Epidermal melanocyte (primary cell): ENCODE results near the gene MARK4.

Source experiments
- DNase-seq: peaks from one replicate; pipeline ENCODE4 v3.0.0; 2011; ENCODE audit warnings: low spot score; ENCODE audit not compliant: insufficient read length

Gene MARK4

DNA sequence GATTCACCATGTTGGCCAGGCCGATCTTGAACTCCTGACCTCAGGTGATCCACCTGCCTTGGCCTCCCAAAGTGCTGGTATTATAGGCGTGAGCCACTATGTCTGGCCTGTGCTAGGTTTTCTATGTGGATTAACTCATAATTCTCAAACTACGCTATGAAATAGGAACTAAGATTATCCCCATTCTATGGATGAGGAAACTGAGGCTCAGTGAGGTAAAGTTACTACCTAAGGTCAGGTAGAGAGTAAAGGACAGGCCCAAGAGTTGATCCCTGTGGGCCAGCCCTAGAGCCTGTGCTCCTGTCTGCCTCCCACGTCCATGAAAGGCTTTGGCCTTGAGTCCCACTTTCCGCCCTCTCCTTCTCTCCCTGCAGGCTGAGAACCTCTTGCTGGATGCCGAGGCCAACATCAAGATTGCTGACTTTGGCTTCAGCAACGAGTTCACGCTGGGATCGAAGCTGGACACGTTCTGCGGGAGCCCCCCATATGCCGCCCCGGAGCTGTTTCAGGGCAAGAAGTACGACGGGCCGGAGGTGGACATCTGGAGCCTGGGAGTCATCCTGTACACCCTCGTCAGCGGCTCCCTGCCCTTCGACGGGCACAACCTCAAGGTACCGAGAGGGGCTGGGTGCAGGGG is 20.1 kb downstream of the MARK4 start:
- no peak for DNase-seq

DNA sequence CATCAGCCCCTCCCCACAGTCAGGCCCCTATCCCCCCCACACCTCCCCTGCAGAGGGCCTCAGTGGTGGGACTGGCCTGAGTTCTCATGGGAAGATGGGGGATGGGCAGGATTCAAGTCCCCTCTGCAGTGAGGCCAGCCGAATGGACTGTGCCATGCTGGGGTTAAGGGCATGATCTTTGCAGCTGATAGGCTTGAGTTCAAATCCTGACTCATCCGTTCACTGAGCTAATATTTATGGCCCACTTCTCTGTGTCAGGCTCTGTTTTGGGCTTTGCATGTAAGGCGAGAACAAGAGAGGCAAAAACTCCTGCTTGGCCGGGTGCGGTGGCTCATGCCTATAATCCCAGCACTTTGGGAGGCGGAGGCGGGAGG is 20.7 kb downstream of the MARK4 start:
- no peak for DNase-seq

- DNase-seq, result no peak
Measured at GRCh38 chr19:45273521-45273855, 22.4 kb downstream of the MARK4 start.

DNA sequence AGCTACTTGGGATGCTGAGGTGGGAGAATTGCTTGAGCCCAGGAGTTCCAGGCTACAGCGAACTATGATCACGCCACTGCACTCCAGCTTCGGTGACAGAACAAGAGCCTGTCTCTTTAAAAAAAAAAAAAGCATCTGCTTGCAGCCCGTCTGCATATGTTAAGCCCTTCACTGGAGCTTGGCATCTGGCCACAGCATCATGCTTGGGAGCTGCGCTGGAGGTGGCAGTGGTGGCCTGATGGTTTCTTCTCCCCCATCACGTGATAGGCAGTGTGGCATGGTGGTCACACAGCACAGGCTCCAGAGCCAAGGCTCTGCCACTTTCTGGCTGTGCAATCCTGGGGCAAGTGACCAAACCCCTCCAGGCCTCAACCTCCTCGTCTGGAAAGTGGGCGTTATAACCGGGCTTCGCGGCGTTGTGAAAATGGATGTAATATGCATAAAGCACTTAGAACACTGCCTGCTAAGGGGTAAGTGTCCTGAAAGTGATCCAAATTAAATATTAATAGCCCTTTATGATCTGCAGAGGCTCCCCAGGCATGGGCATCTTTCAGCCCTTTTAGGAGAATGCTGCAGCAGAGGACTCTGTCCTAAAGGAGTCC is 24.4 kb downstream of the MARK4 start:
- no peak for DNase-seq

DNA sequence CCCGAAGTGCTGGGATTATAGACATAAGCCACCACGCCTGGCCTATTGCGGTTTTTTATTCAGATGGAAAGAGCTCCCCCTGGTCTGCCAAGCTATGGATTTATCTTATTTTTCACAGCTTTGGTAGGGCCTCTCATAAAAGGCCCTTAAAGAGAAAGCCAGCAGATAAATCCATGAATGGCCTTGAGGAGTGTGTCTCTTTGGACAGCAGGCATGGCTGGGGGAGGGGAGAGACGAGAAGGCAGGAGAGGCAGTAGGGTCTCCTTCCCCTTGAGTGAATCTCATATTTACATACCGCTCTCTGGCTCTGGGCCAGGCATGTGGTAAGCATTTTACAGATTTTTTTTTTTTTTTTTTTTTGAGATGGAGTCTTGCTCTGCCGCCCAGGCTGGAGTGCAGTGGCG is 25.2 kb downstream of the MARK4 start:
- no peak for DNase-seq

DNA sequence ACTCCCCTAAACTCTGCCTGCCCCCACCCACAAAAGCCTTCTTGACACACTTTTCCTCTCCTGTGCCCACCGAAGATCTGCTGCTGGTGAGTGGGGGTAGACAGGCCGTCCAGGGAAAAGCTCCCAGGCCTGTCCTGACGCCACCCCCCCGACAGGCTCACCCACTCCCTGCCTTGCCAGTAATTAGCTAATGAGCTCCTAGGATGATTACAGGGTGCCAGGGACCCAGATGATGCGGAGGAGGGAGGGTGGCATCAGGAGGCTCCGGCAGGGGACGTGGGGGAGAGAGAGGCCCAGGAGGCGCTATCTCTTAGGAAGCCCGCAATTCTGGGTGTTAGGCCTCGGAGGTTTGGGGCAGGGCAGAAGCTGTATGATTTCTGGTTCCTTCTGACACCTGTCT is 27.0 kb downstream of the MARK4 start:
- no peak for DNase-seq

DNA sequence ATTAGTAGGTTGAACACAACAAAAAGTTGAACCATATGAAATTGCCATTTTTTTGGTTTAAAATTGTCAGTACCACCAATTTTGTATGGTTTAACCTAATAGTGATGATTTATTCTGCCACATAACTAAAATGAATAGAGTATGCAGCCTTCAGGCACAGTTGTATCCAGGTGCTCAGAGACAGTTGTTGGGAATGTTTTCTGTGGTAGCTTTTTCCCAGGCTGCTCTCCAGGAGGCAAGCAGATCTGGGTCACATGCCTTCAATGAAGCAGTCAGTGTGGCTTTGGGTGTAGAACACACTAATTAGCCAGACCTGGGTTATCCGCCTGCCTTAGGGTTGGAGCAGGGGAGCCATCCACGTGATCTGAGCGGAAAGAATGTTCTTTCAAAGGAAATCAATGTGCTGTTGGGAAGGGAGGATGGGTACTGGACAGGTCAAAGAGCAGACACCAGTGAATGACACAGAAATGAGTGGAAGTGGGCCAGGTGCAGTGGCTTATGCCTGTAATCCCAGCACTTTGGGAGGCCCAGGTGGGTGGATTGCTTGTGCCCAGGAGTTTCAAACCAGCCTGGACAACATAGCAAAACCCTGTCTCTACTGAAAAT is 28.6 kb downstream of the MARK4 start:
- DNase-seq, result no peak

DNA sequence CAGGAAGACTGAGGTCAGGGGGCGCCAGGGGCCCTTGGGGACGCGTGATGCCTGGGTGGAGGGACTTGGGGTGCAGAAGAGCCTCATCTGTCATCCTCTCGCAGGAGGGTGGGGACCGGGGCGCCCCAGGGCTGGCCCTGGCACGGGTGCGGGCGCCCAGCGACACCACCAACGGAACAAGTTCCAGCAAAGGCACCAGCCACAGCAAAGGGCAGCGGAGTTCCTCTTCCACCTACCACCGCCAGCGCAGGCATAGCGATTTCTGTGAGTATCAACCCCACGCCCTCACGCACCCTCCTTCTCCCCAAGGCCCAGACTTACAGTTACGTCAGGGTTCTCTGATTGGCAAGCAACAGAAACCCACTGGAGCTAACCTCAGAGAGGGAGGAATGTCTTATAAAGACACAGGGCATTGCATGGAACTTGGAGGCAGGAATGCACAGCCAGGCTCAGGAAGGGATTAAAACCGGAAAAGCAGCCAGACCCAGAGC is 29.4 kb downstream of the MARK4 start:
- DNase-seq, result no peak

DNA sequence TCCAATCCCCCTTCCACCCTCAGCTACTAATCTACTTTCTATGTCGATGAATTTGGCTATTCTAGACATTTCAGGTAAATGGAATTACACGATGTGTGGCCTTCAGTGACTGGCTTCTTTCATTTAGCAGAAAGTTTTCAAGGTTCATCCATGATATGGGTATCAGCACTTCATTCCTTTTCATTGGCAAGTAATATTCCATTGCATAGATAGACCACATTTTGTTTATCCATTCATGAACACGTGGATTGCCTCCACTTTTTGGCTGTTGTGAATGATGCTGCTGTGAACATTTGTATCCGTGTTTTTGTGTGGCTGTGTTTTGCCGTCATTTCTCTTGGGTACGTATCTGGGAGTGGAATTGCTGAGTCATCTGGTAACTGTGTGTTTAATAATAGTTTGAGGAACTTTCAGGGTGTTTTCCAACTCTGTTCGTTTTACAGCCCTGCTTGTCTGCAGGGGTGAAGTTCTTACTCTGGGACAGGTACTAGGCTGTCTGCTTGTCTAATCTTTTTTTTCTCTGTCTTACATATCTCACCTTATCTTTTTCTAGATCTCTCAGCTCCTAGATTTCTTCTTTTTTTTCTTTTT is 32.5 kb downstream of the MARK4 start:
- no peak for DNase-seq

DNA sequence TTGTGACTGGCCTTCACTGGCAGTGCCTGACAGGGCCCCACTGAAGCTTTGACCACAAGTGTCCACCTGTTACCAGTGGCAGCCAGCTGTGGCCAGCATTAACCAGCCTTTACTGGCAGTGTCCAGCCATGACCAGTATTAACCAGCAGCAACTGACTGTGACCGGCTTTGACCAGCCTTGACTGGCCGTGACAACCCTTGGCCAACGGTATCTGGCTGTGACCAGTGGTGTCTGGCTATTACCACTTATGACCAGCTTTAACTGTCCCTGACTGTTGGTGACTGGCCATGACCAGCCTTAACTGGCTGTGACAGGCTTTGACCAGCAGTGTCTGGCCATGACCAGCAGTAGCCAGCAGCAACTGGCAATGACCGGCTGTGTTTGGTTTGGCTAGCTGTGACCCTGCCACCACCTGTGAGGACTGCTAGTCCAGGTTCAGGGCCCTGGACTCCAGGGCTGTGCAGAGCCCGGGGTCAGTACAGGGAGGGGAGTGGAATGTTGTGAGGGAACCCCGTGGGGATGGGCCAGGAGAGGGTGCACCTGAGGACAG is 39.4 kb downstream of the MARK4 start:
- no peak for DNase-seq

DNA sequence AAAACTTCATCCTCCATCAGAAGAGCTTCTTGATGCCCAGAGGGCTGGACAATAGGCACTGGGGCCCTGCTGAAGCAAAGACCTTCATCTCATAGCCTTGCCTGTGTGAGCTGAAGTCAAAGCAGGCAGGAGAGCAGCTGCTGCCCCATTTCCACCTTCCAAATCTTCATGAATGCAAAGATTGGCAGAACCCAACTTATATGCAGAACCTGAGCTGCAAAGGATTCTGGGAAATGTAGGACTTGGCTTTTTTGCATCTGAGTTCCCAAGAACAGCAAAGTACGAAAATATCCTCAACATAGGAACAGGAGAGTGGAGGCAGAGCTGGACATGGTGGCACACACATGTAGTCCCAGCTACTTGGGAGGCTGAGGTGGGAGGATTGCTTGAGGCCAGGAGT is 40.8 kb downstream of the MARK4 start:
- no peak for DNase-seq

- no peak for DNase-seq
Measured at GRCh38 chr19:45293682-45294081, 42.6 kb downstream of the MARK4 start.

GRCh38 chr19:45294291-45295029 is 43.4 kb downstream of the MARK4 start:
- DNase-seq, result no peak

DNA sequence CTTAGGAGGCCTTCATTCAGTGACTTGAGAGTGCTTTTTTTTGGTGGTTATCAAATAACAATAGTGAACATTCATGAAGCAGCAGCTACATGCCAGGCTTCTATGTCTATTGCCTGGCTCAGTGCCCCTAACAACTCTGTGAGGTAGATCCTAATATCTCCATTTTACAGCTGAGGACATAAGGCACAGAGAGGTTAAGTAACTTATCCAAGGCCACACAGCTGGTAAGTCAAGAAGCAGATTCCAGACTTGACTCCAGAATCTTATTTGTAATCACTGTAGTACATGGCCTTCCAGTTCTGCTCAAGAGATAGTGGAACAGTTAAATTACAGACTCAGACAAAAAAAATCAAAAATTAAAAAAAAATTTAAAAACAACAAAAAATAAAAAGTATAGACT is 44.8 kb downstream of the MARK4 start:
- DNase-seq, result no peak

DNA sequence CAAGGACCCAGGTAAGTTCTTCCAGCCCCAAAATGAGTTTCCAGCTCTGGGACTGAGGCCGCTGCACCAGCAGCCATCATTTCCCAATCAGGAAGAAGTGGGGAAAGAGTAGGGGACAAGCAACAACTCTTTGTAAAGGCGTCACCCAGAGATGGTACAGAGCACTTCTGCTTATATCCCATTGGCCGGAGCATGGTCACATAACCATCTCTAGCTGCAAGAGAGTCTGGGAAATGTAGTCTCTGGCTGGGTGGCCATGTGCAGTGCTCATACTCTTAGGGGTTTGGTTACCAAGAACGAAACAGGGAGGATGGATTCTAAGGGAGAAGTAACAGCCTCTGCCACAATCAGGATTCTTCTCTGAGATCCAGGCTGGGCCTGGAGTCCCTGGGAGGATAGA is 45.3 kb downstream of the MARK4 start:
- no peak for DNase-seq

DNA sequence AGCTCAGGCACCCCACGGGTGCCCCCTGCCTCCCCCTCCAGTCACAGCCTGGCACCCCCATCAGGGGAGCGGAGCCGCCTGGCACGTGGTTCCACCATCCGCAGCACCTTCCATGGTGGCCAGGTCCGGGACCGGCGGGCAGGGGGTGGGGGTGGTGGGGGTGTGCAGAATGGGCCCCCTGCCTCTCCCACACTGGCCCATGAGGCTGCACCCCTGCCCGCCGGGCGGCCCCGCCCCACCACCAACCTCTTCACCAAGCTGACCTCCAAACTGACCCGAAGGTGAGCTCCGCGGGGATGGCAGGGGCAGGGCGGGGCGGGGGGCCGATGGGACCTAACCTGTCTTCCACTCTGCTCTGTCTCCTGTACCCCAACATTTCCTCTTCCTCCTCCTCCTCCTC is 46.6 kb downstream of the MARK4 start:
- no peak for DNase-seq

DNA sequence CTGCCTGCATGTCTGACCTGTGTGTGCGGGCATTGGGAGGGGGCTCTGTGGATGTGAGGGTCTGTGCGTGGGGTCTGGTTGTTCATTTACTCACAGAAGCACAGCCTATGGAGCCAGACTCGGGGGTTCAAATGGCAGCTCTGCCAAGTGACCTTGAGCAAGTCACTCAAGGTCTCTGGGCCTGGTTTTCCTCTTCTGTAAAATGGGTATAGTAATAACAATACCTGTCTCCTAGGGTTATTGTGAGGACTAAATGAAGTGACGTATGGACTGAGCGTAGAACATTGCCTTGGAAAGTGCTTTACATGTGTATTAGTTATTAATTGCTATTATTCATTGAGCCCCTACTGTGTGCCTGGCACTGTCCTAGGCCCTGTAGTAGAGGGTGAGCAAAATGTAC is 47.2 kb downstream of the MARK4 start:
- no peak for DNase-seq

- no peak for DNase-seq
Measured at GRCh38 chr19:45299719-45300118, 48.6 kb downstream of the MARK4 start.

DNA sequence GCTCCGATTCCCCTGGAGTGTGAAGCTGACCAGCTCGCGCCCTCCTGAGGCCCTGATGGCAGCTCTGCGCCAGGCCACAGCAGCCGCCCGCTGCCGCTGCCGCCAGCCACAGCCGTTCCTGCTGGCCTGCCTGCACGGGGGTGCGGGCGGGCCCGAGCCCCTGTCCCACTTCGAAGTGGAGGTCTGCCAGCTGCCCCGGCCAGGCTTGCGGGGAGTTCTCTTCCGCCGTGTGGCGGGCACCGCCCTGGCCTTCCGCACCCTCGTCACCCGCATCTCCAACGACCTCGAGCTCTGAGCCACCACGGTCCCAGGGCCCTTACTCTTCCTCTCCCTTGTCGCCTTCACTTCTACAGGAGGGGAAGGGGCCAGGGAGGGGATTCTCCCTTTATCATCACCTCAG is 51.3 kb downstream of the MARK4 start:
- no peak for DNase-seq

DNA sequence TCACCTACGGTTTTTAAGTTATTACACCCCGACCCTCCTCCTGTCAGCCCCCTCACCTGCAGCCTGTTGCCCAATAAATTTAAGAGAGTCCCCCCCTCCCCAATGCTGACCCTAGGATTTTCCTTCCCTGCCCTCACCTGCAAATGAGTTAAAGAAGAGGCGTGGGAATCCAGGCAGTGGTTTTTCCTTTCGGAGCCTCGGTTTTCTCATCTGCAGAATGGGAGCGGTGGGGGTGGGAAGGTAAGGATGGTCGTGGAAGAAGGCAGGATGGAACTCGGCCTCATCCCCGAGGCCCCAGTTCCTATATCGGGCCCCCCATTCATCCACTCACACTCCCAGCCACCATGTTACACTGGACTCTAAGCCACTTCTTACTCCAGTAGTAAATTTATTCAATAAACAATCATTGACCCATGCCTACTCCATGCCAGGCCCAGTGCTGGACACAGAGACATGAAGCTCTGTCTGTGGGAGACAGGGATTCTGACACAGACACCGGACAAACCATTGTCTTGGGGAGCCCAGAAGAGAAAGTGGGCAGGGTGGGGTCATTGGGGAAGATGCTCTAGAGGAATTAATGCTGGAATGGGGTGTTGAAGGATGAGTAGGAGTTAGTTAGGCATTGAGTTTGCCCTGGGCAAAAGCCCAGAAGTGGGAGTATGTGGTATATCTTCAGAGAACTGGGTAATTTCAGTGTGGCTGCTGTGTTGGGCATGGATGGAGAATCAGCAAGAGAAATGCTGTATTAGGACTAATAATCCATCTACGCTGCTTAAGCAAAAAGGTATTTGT is 52.4 kb downstream of the MARK4 start:
- DNase-seq, result no peak
